ENCODE data around the gene SUPT5H.

SUPT5H gene

GRCh38 chr19:39445196-39446111 is at the start of gene SUPT5H:
Gene SUPT5H, plus strand, starts transcription at chr19:39445582. Its CDS starts 309 bp downstream, at chr19:39445891.
- Mint-ChIP-seq H3K27ac (ENCODE audit: low read depth) (peak within 1 kb of the TSS; percentile 100), H3K36me3 (ENCODE audit: insufficient read depth) (peaks cover 26% of the 10 kb centered on the region), H3K9me3 (no peaks in the 10 kb centered on the region), H3K27me3 (no peaks in the 10 kb centered on the region), H3K4me3 (peak within 1 kb of the TSS; percentile 98), H3K4me1 (peaks cover 59% of the 10 kb centered on the region)
- DNase-seq (ENCODE audit: low spot score in 2 of 2) (peak; percentile 91 to 97), ATAC-seq (replicated peaks; ENCODE audit: extremely low read depth, poor library complexity, severe bottlenecking) (peak; percentile 96)

GRCh38 chr19:39397360-39398296 is 47.8 kb upstream of the SUPT5H start:
- Mint-ChIP-seq H3K4me3 (peak overlapping the region; percentile 65), H3K36me3 (ENCODE audit: insufficient read depth) (peaks cover 48% of the 10 kb centered on the region), H3K27me3 (no peaks in the 10 kb centered on the region), H3K9me3 (no peaks in the 10 kb centered on the region), H3K4me1 (peaks cover 57% of the 10 kb centered on the region), H3K27ac (ENCODE audit: low read depth) (peak overlapping the region; percentile 93)
- peak; percentile 90 to 92 for DNase-seq (ENCODE audit: low spot score in 2 of 2)
- ATAC-seq (replicated peaks; ENCODE audit: extremely low read depth, poor library complexity, severe bottlenecking) = peak; percentile 30

GRCh38 chr19:39398297-39398864 is 47.0 kb upstream of the SUPT5H start:
- Mint-ChIP-seq H3K4me3 (peak overlapping the region; percentile 65), H3K9me3 (no peaks in the 10 kb centered on the region), H3K4me1 (peaks cover 60% of the 10 kb centered on the region), H3K27ac (ENCODE audit: low read depth) (peak overlapping the region; percentile 93), H3K36me3 (ENCODE audit: insufficient read depth) (peaks cover 49% of the 10 kb centered on the region), H3K27me3 (no peaks in the 10 kb centered on the region)
- peak in 1 of 2 donors; percentile 36 for DNase-seq (ENCODE audit: low spot score in 2 of 2)
- ATAC-seq (replicated peaks; ENCODE audit: extremely low read depth, poor library complexity, severe bottlenecking) = no peak

- H3K9me3 Mint-ChIP-seq = no peaks in the 10 kb centered on the region
Observed at GRCh38 chr19:39399668-39400050, 45.7 kb upstream of the SUPT5H start.

GRCh38 chr19:39400061-39400460 is 45.3 kb upstream of the SUPT5H start:
- Mint-ChIP-seq H3K4me3 (peak overlapping the region; percentile 46), H3K9me3 (no peaks in the 10 kb centered on the region), H3K27ac (ENCODE audit: low read depth) (peak overlapping the region; percentile 92), H3K4me1 (peaks cover 57% of the 10 kb centered on the region), H3K36me3 (ENCODE audit: insufficient read depth) (peaks cover 47% of the 10 kb centered on the region), H3K27me3 (no peaks in the 10 kb centered on the region)
- no peak for ATAC-seq (replicated peaks; ENCODE audit: extremely low read depth, poor library complexity, severe bottlenecking)
- DNase-seq (ENCODE audit: low spot score in 2 of 2) = no peak

More at GRCh38 chr19:39399668-39400050, 45.7 kb upstream of the SUPT5H start:
- ATAC-seq (replicated peaks; ENCODE audit: extremely low read depth, poor library complexity, severe bottlenecking) (no peak), DNase-seq (ENCODE audit: low spot score in 2 of 2) (no peak)
- Mint-ChIP-seq H3K27me3 (no peaks in the 10 kb centered on the region), H3K4me3 (peak overlapping the region; percentile 46), H3K4me1 (peaks cover 59% of the 10 kb centered on the region), H3K36me3 (ENCODE audit: insufficient read depth) (peaks cover 48% of the 10 kb centered on the region), H3K27ac (ENCODE audit: low read depth) (peak overlapping the region; percentile 92)

- H3K4me1 Mint-ChIP-seq = peaks cover 60% of the 10 kb centered on the region
- no peak for DNase-seq (ENCODE audit: low spot score in 2 of 2)
Observed at GRCh38 chr19:39401070-39401548, 44.3 kb upstream of the SUPT5H start.

GRCh38 chr19:39401549-39402345 is 43.6 kb upstream of the SUPT5H start:
- H3K36me3 Mint-ChIP-seq (ENCODE audit: insufficient read depth) = peaks cover 48% of the 10 kb centered on the region
- H3K4me3 Mint-ChIP-seq = peak overlapping the region; percentile 80
- H3K4me1 Mint-ChIP-seq = peaks cover 64% of the 10 kb centered on the region
- DNase-seq (ENCODE audit: low spot score in 2 of 2) = peak; percentile 74 to 91
- ATAC-seq (replicated peaks; ENCODE audit: extremely low read depth, poor library complexity, severe bottlenecking) = peak; percentile 59
- peak overlapping the region; percentile 92 for H3K27ac Mint-ChIP-seq (ENCODE audit: low read depth)
- H3K27me3 Mint-ChIP-seq = no peaks in the 10 kb centered on the region
- H3K9me3 Mint-ChIP-seq = no peaks in the 10 kb centered on the region

More at GRCh38 chr19:39401070-39401548, 44.3 kb upstream of the SUPT5H start:
- Mint-ChIP-seq H3K36me3 (ENCODE audit: insufficient read depth) (peaks cover 44% of the 10 kb centered on the region), H3K27me3 (no peaks in the 10 kb centered on the region), H3K9me3 (no peaks in the 10 kb centered on the region), H3K4me3 (peak overlapping the region; percentile 80), H3K27ac (ENCODE audit: low read depth) (peak overlapping the region; percentile 92)
- ATAC-seq (replicated peaks; ENCODE audit: extremely low read depth, poor library complexity, severe bottlenecking) = peak; percentile 1

- peak; percentile 58 to 84 for DNase-seq (ENCODE audit: low spot score in 2 of 2)
- peaks cover 57% of the 10 kb centered on the region for H3K36me3 Mint-ChIP-seq (ENCODE audit: insufficient read depth)
- H3K27ac Mint-ChIP-seq (ENCODE audit: low read depth) = peak overlapping the region; percentile 92
- no peaks in the 10 kb centered on the region for H3K9me3 Mint-ChIP-seq
- H3K4me1 Mint-ChIP-seq = peaks cover 60% of the 10 kb centered on the region
- no peaks in the 10 kb centered on the region for H3K27me3 Mint-ChIP-seq
- H3K4me3 Mint-ChIP-seq = peak overlapping the region; percentile 80
- peak; percentile 23 for ATAC-seq (replicated peaks; ENCODE audit: extremely low read depth, poor library complexity, severe bottlenecking)
Observed at GRCh38 chr19:39402346-39403300, 42.8 kb upstream of the SUPT5H start.

GRCh38 chr19:39403331-39404312 is 41.8 kb upstream of the SUPT5H start:
- peak; percentile 93 to 97 for DNase-seq (ENCODE audit: low spot score in 2 of 2)

More at GRCh38 chr19:39403331-39404312, 41.8 kb upstream of the SUPT5H start:
- peak overlapping the region; percentile 92 for H3K27ac Mint-ChIP-seq (ENCODE audit: low read depth)
- no peaks in the 10 kb centered on the region for H3K9me3 Mint-ChIP-seq
- ATAC-seq (replicated peaks; ENCODE audit: extremely low read depth, poor library complexity, severe bottlenecking) = peak; percentile 20
- peaks cover 62% of the 10 kb centered on the region for H3K36me3 Mint-ChIP-seq (ENCODE audit: insufficient read depth)
- no peaks in the 10 kb centered on the region for H3K27me3 Mint-ChIP-seq
- peak overlapping the region; percentile 80 for H3K4me3 Mint-ChIP-seq
- H3K4me1 Mint-ChIP-seq = peaks cover 63% of the 10 kb centered on the region
